GM12875 (cell line): ENCODE measurements around the gene FYN.

Source experiments
- H3K4me3 ChIP-seq: one replicate; pipeline ENCODE4 v1.5.1; 2011; ENCODE audit warnings: low read depth, low read length, control low read depth
- CTCF ChIP-seq: IDR thresholded peaks from 2 replicates; pipeline ENCODE4 v1.5.1; 2011; ENCODE audit warnings: low read depth, mild to moderate bottlenecking, control low read depth, inconsistent platforms, low read length, moderate library complexity, borderline replicate concordance; ENCODE audit not compliant: insufficient read depth

FYN gene

GRCh38 chr6:111653979-111654378 is 219.3 kb downstream of the FYN start:
- H3K4me3 ChIP-seq: no peak overlapping the region
- TF ChIP-seq CTCF: no peak

GRCh38 chr6:111653434-111653833 is 219.8 kb downstream of the FYN start:
- no peak for TF ChIP-seq CTCF
- H3K4me3 ChIP-seq: no peak overlapping the region

DNA sequence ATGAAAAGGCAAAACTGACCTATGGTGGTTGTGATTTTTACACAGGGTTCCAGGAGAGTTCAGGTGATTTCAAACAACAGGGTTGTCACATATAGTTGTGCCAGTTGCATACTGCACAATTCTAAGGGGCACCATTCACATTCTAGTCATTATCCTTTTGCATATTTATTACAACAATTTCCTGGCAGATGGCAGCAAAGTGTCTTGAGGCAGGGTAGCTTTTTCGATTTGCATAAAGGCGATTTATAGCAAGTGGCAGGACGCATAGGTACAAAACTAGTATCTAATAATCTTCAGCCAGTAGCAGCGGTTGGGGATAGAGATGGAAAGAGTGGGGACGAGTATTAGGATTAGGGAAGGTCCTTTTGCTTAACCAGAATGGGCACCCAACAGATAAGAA is 221.1 kb downstream of the FYN start:
- H3K4me3 ChIP-seq: no peak overlapping the region
- no peak for TF ChIP-seq CTCF

- H3K4me3 ChIP-seq: no peak overlapping the region
- no peak for TF ChIP-seq CTCF
Observed at GRCh38 chr6:111651185-111652034, 221.8 kb downstream of the FYN start.

GRCh38 chr6:111650049-111650448 is 223.2 kb downstream of the FYN start:
- no peak overlapping the region for H3K4me3 ChIP-seq
- no peak for TF ChIP-seq CTCF

- H3K4me3 ChIP-seq: no peak overlapping the region
- TF ChIP-seq CTCF: no peak
Observed at GRCh38 chr6:111648100-111648499, 225.2 kb downstream of the FYN start.

GRCh38 chr6:111646942-111647341 is 226.3 kb downstream of the FYN start:
- no peak overlapping the region for H3K4me3 ChIP-seq
- no peak for TF ChIP-seq CTCF
